Mucosa of descending colon (tissue), 3 donors: Measurements from ENCODE around the gene ZNF830. TPM values are rescaled to one million over a fixed set of nuclear protein-coding genes. Genes with fewer than 3 reads are reported as not detected.
"Not testable (repeated sequence)": the region's sequence is repeated elsewhere in the genome, so short reads cannot be mapped to it uniquely, and the experiment has no call there.

Experiments used
- ATAC-seq: fragments of 200-7000 bp; cut with Tn5 transposase; one replicate; pipeline ENCODE4 v1.9.1; 2020; ENCODE audit warnings: mild to moderate bottlenecking, moderate library complexity
- DNase-seq, 3 donors: peaks; one replicate each; pipeline ENCODE4 v3.0.0-alpha.2; 2020
- H3K36me3 ChIP-seq: fragments of 200-600 bp; one replicate; pipeline ENCODE4 v1.8.0; 2021; ENCODE audit warnings: low read depth, mild to moderate bottlenecking
- H3K4me1 ChIP-seq: fragments of 200-600 bp; one replicate; pipeline ENCODE4 v1.8.0; 2021; ENCODE audit warnings: low read depth, mild to moderate bottlenecking
- H3K4me3 ChIP-seq: fragments of 200-600 bp; one replicate; pipeline ENCODE4 v1.8.0; 2021; ENCODE audit warnings: mild to moderate bottlenecking
- H3K9me3 ChIP-seq: fragments of 200-600 bp; one replicate; pipeline ENCODE4 v1.8.0; 2021; ENCODE audit warnings: mild to moderate bottlenecking
- CTCF ChIP-seq: fragments of 200-600 bp; IDR thresholded peaks from one replicate; pipeline ENCODE4 v1.8.0; 2022; ENCODE audit warnings: antibody characterized with exemption, mild to moderate bottlenecking
- intact Hi-C, 2 donors: fragments of 100-400 bp; cut with DNase I in 1 of 2; cut with micrococcal nuclease in 1 of 2; formaldehyde crosslinking; loops; one replicate each; pipeline versions ENCODE4 v1.11.0 to v1.11.1; 2022; cut with DNase I, micrococcal nuclease
- total RNA-seq, 3 donors: library from RNA; stranded (reverse); fragmentation: NEBNext Ultra II Directional in 2 of 3; extraction: Animal tissue kit (Norgen Biotek cat#: 25700) in 2 of 3; gene quantifications; one replicate each; pipeline versions ENCODE4 v1.2.1 to v1.2.4, GENCODE V29; 2021 to 2023
- donor health status: DM: no; HTN: no; CAD: no; lungs with moderate emphysema.
- donor health status: DM: no; HTN: no; CAD: no.
- donor health status: DM: no; HTN: yes; CAD: no.

Gene ZNF830
- total RNA-seq, 3 donors from 2014 or later = 10.8 to 21.6 (median 12.6) TPM

GRCh38 chr17:34926661-34927060 lies 34.7 kb upstream of the ZNF830 start:
- Histone ChIP-seq H3K36me3 (no peaks in the 10 kb centered on the region), H3K4me1 (no peaks in the 10 kb centered on the region), H3K4me3 (no peak overlapping the region), H3K9me3 (no peaks in the 10 kb centered on the region)
- intact Hi-C loops = no loop called here
- ATAC-seq = no peak
- no peak for TF ChIP-seq CTCF
- DNase-seq = no peak

GRCh38 chr17:34930283-34930682 lies 31.1 kb upstream of the ZNF830 start:
- no peak for TF ChIP-seq CTCF
- intact Hi-C loops = no loop called here
- no peaks in the 10 kb centered on the region for H3K9me3 ChIP-seq
- ATAC-seq (no peak), DNase-seq (no peak)
- no peaks in the 10 kb centered on the region for H3K4me1 ChIP-seq
- no peaks in the 10 kb centered on the region for H3K36me3 ChIP-seq
- H3K4me3 ChIP-seq = no peak overlapping the region

- not testable (repeated sequence) for H3K9me3 ChIP-seq, H3K4me3 ChIP-seq
These were observed 10.6 kb upstream of the ZNF830 start for GRCh38 chr17:34950780-34951179.

GRCh38 chr17:34958438-34958837 lies 2.9 kb upstream of the ZNF830 start:
- DNase-seq = no peak
- no peak for TF ChIP-seq CTCF
- no peak overlapping the region for H3K4me3 ChIP-seq
- intact Hi-C loops = no loop called here
- no peaks in the 10 kb centered on the region for H3K9me3 ChIP-seq
- peaks cover 17% of the 10 kb centered on the region for H3K4me1 ChIP-seq
- H3K36me3 ChIP-seq = no peaks in the 10 kb centered on the region
- ATAC-seq = no peak

More at GRCh38 chr17:34950780-34951179, 10.6 kb upstream of the ZNF830 start:
- DNase-seq, H3K4me1 ChIP-seq, intact Hi-C loops, ATAC-seq, H3K36me3 ChIP-seq: not testable (repeated sequence)

- no peak for TF ChIP-seq CTCF
- H3K36me3 ChIP-seq = no peaks in the 10 kb centered on the region
- ATAC-seq = no peak
- H3K4me1 ChIP-seq = no peaks in the 10 kb centered on the region
- H3K4me3 ChIP-seq = no peak overlapping the region
- no peaks in the 10 kb centered on the region for H3K9me3 ChIP-seq
- intact Hi-C loops = no loop called here
- no peak for DNase-seq
These were observed 12.8 kb downstream of the ZNF830 start for GRCh38 chr17:34974179-34974578.

GRCh38 chr17:34974794-34975785 lies 13.8 kb downstream of the ZNF830 start:
- no peak for TF ChIP-seq CTCF
- no peak overlapping the region for H3K4me3 ChIP-seq
- intact Hi-C loops = no loop called here

More at GRCh38 chr17:34974794-34975785, 13.8 kb downstream of the ZNF830 start:
- ATAC-seq (no peak), DNase-seq (no peak)
- Histone ChIP-seq H3K36me3 (no peaks in the 10 kb centered on the region), H3K4me1 (peaks cover 4% of the 10 kb centered on the region), H3K9me3 (no peaks in the 10 kb centered on the region)
